IMR-90 (cell line): ENCODE results near the gene ACOXL. TPM values are rescaled to one million over a fixed set of nuclear protein-coding genes. Genes with fewer than 3 reads are reported as not detected.

Experiments
- ATAC-seq: fragments of 200-7000 bp; cut with Tn5 transposase; 2 replicates; pipeline ENCODE4 v1.9.1; 2020; ENCODE audit warnings: low read depth, mild to moderate bottlenecking, moderate library complexity
- BruUV-seq: library from RNA; stranded (reverse); fragments of 400-500 nt; replicated peaks from 2 replicates; lab custom pipeline; 2021; lab: Mats Ljungman, UMichigan
- CTCF ChIA-PET: fragments of 300-600 bp; formaldehyde crosslinking; extraction: SDS; loops from one replicate; lab custom pipeline; 2021; ENCODE audit warnings: antibody characterized with exemption; lab: Yijun Ruan, JAX
- POLR2A ChIA-PET: fragments of 300-600 bp; sonication (Branson Sonifier 250); formaldehyde crosslinking; loops from one replicate; lab custom pipeline; 2022; ENCODE audit warnings: antibody characterized with exemption; ENCODE audit not compliant: unreplicated experiment; lab: Charles Lee
- DNase-seq: peaks from one replicate; pipeline ENCODE4 v3.0.0; 2013
- H2AFZ ChIP-seq: replicated peaks from 2 replicates; pipeline ENCODE3; 2013; ENCODE audit warnings: low read length, mild to moderate bottlenecking; ENCODE audit not compliant: poor library complexity
- H2AK5ac ChIP-seq: 2 replicates; pipeline ENCODE4 v1.6.1; 2013; ENCODE audit warnings: low read depth, low read length, inconsistent platforms
- H2AK9ac ChIP-seq: replicated peaks from 2 replicates; pipeline ENCODE3; 2013; ENCODE audit warnings: mild to moderate bottlenecking, low read depth, low read length, moderate library complexity; ENCODE audit not compliant: poor library complexity
- H2BK120ac ChIP-seq: 2 replicates; pipeline ENCODE4 v1.6.1; 2013; ENCODE audit warnings: low read depth, low read length, inconsistent platforms
- H2BK15ac ChIP-seq: 3 replicates; pipeline ENCODE4 v1.6.1; 2013; ENCODE audit warnings: low read depth, low read length, inconsistent platforms
- H2BK20ac ChIP-seq: 2 replicates; pipeline ENCODE4 v1.6.1; 2013; ENCODE audit warnings: low read depth, mild to moderate bottlenecking, inconsistent platforms, low read length, moderate library complexity
- H2BK5ac ChIP-seq: 2 replicates; pipeline ENCODE4 v1.6.1; 2013; ENCODE audit warnings: mild to moderate bottlenecking, low read depth, low read length, inconsistent platforms; ENCODE audit not compliant: poor library complexity, severe bottlenecking
- H3K14ac ChIP-seq: replicated peaks from 2 replicates; pipeline ENCODE4 v1.6.1; 2013; ENCODE audit warnings: low read depth, low read length, inconsistent platforms
- H3K18ac ChIP-seq: 2 replicates; pipeline ENCODE4 v1.6.1; 2013; ENCODE audit warnings: low read depth, low read length, control low read depth
- H3K23ac ChIP-seq: 2 replicates; pipeline ENCODE4 v1.6.1; 2013; ENCODE audit warnings: low read depth, low read length, inconsistent platforms
- H3K27ac ChIP-seq: 2 replicates; pipeline ENCODE4 v1.5.1; 2013; ENCODE audit warnings: mild to moderate bottlenecking, control low read depth, low read length; ENCODE audit not compliant: insufficient read depth
- H3K27me3 ChIP-seq: 2 replicates; pipeline ENCODE4 v1.6.1; 2013; ENCODE audit warnings: low read length; ENCODE audit not compliant: control insufficient read depth, insufficient read depth
- H3K36me3 ChIP-seq: 2 replicates; pipeline ENCODE4 v1.6.1; 2013; ENCODE audit warnings: low read length, mixed read lengths; ENCODE audit not compliant: control insufficient read depth, insufficient read depth
- H3K4ac ChIP-seq: 2 replicates; pipeline ENCODE4 v1.6.1; 2013; ENCODE audit warnings: low read depth, low read length, inconsistent platforms
- H3K4me1 ChIP-seq: 2 replicates; pipeline ENCODE4 v1.6.1; 2013; ENCODE audit warnings: low read length, mixed read lengths; ENCODE audit not compliant: control insufficient read depth, insufficient read depth
- H3K4me2 ChIP-seq: 2 replicates; pipeline ENCODE4 v1.6.1; 2013; ENCODE audit warnings: low read depth, mild to moderate bottlenecking, control low read depth, low read length, moderate library complexity
- H3K4me3 ChIP-seq: 2 replicates; pipeline ENCODE4 v1.5.1; 2013; ENCODE audit warnings: low read depth, mild to moderate bottlenecking, control low read depth, low read length, moderate library complexity; ENCODE audit not compliant: insufficient read depth
- H3K56ac ChIP-seq: 2 replicates; pipeline ENCODE4 v1.6.1; 2013; ENCODE audit warnings: low read length, inconsistent platforms; ENCODE audit not compliant: insufficient read depth; ENCODE audit errors: extremely low read depth
- H3K79me1 ChIP-seq, 2 experiments: 2 replicates each; pipeline ENCODE4 v1.6.1; 2013; ENCODE audit warnings: low read length in 2 of 2, inconsistent platforms in 1 of 2, low read depth in 1 of 2
- H3K9ac ChIP-seq: 2 replicates; pipeline ENCODE4 v1.6.1; 2013; ENCODE audit warnings: low read depth, low read length, control low read depth
- H3K9me1 ChIP-seq: 2 replicates; pipeline ENCODE4 v1.6.1; 2013; ENCODE audit warnings: low read length, inconsistent platforms; ENCODE audit not compliant: insufficient read depth
- H3K9me3 ChIP-seq: 2 replicates; pipeline ENCODE4 v1.6.1; 2013; ENCODE audit warnings: low read length; ENCODE audit not compliant: control insufficient read depth, insufficient read depth
- H4K20me1 ChIP-seq: 2 replicates; pipeline ENCODE4 v1.6.1; 2013; ENCODE audit warnings: low read length, inconsistent platforms; ENCODE audit not compliant: insufficient read depth
- H4K5ac ChIP-seq: 2 replicates; pipeline ENCODE4 v1.6.1; 2013; ENCODE audit warnings: mild to moderate bottlenecking, low read depth, low read length, control low read depth
- H4K8ac ChIP-seq, 2 experiments: 2 replicates each; pipeline ENCODE4 v1.6.1; 2013; ENCODE audit warnings: low read depth in 2 of 2, low read length in 2 of 2, control low read depth in 1 of 2, inconsistent platforms in 1 of 2
- H4K91ac ChIP-seq: 2 replicates; pipeline ENCODE4 v1.6.1; 2013; ENCODE audit warnings: low read depth, low read length, inconsistent platforms; ENCODE audit not compliant: insufficient read depth
- BHLHE40 ChIP-seq: fragments of 150-350 bp; IDR thresholded peaks from 2 replicates; pipeline ENCODE4 v1.6.1; 2016; ENCODE audit warnings: mild to moderate bottlenecking, low read depth, low read length
- RAD21 ChIP-seq: IDR thresholded peaks from 2 replicates; pipeline ENCODE4 v1.6.1; 2012; ENCODE audit warnings: low read length, improper control_type of control experiment
- WGBS, 2 experiments: methylation state at CpG; one replicate each; pipeline versions ENCODE4 v1.1.5 to v1.1.7; 2013; ENCODE audit warnings: missing lambda C conversion rate in 2 of 2; ENCODE audit not compliant: insufficient read length in 1 of 2; ENCODE audit errors: extremely low coverage in 2 of 2; 5-methylcytosine and 5-hydroxymethylcytosine counted together
- dilution Hi-C: fragments of 300-500 bp; cut with HindIII; formaldehyde crosslinking; loops from one replicate; pipeline ENCODE4 v1.14.3; 2018; ENCODE audit warnings: low sequenced_read_pairs; ENCODE audit not compliant: unreplicated experiment
- in situ Hi-C: fragments of 300-500 bp; cut with MboI; formaldehyde crosslinking; loops from 3 replicates; pipeline ENCODE4 v1.14.3; 2019; ENCODE audit warnings: low sequenced_read_pairs, inconsistent platforms, mixed read lengths
- intact Hi-C: fragments of 100-400 bp; cut with micrococcal nuclease; formaldehyde crosslinking; loops from 2 replicates; pipeline ENCODE4 v1.10.0; 2022
- polyA plus RNA-seq, 3 experiments: library from polyadenylated mRNA; depleted of rRNA; stranded (reverse); fragments of >200 nt; gene quantifications; 2 replicates each; pipeline ENCODE4 v1.2.3, GENCODE V29; 2012; ENCODE audit warnings: low replicate concordance in 1 of 3
- total RNA-seq: library from RNA; depleted of rRNA; stranded (reverse); fragments of >200 nt; gene quantifications from 2 replicates; pipeline ENCODE4 v1.2.3, GENCODE V29; 2012
- TF ChIP-seq, protein P1 (sequence below): fragments of 150-350 bp; IDR thresholded peaks from 2 replicates; pipeline ENCODE4 v1.6.1; 2017; ENCODE audit warnings: mild to moderate bottlenecking, antibody characterized with exemption, low read length, low read depth

Gene ACOXL
- total and polyA plus RNA-seq, 2 of the 4 experiments (the other 2 are of a cell fraction): not detected

DNA sequence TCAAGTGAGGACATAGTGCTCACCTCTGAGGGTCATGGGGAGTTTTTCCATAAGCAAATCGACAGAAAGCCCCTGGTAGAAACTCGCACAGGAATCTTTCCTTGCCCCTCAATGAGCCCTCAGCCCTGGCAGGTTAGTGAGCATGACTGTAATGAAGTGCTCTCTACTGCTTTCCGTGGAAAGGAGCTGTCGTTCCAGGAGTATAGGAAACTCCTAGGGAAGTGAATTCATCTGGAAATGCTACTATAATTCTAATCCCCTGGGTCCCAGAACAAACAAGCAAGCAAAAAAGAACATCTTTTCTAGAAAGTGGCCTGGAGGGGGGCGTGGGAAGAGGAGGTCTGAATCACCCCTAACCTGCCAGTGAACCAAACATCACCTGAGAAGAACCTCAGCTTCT lies 406.5 kb downstream of the ACOXL start:
- H3K4me1 ChIP-seq: no peaks in the 10 kb centered on the region; the same call in 1 of the 2 replicates
- no peak overlapping the region for H2BK15ac ChIP-seq
- no peak overlapping the region for H3K56ac ChIP-seq
- POLR2A ChIA-PET: no interaction called here
- ATAC-seq (no peak), DNase-seq (no peak)
- H4K8ac ChIP-seq: no peak overlapping the region
- no TSS peak for BruUV-seq
- no peak overlapping the region for H3K9ac ChIP-seq
- H3K4me3 ChIP-seq: no peak overlapping the region
- H2BK120ac ChIP-seq: no peak overlapping the region
- no peaks in the 10 kb centered on the region; the same call in 1 of the 2 replicates for H3K27me3 ChIP-seq
- H3K79me1 ChIP-seq: no peaks in the 10 kb centered on the region
- H3K9me1 ChIP-seq: no peaks in the 10 kb centered on the region; the same call in 1 of the 2 replicates
- TF ChIP-seq, protein P1, sequence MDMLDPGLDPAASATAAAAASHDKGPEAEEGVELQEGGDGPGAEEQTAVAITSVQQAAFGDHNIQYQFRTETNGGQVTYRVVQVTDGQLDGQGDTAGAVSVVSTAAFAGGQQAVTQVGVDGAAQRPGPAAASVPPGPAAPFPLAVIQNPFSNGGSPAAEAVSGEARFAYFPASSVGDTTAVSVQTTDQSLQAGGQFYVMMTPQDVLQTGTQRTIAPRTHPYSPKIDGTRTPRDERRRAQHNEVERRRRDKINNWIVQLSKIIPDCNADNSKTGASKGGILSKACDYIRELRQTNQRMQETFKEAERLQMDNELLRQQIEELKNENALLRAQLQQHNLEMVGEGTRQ: no peak
- TF ChIP-seq BHLHE40 (no peak), RAD21 (no peak)
- H3K4ac ChIP-seq: no peak overlapping the region
- peaks cover 9% of the 10 kb centered on the region; the same call in 1 of the 2 replicates for H4K20me1 ChIP-seq
- no peak overlapping the region for H2BK5ac ChIP-seq
- H3K4me2 ChIP-seq: no peak overlapping the region
- no peak overlapping the region for H2AK9ac ChIP-seq
- no peaks in the 10 kb centered on the region for H3K9me3 ChIP-seq
- no peak overlapping the region for H3K18ac ChIP-seq
- peaks cover 10% of the 10 kb centered on the region; the same call in 1 of the 2 replicates for H3K36me3 ChIP-seq
- intact Hi-C loops: no loop called here
- no peak overlapping the region for H2BK20ac ChIP-seq
- H3K14ac ChIP-seq: no peak overlapping the region
- CTCF ChIA-PET: no interaction called here
- H3K27ac ChIP-seq: no peak overlapping the region
- no peak overlapping the region for H2AK5ac ChIP-seq
- no peak overlapping the region for H4K5ac ChIP-seq
- dilution Hi-C loops: no loop called here
- no peak overlapping the region for H3K23ac ChIP-seq
- H2AFZ ChIP-seq: no peak overlapping the region
- in situ Hi-C loops: no loop called here
- H4K91ac ChIP-seq: no peak overlapping the region
- WGBS, 2 experiments: no CpG with 5 or more reads among the region's 5 CpGs
